Measurements from ENCODE around the gene CCBE1. TPM values are rescaled to one million over a fixed set of nuclear protein-coding genes. Genes with fewer than 3 reads are reported as not detected.

CCBE1 gene
- polyA plus RNA-seq, 1 of the 3 experiments (the other 2 are of a cell fraction) = 5.0 TPM

- H3K79me2 ChIP-seq (ENCODE audit: insufficient read depth) = peaks cover 9% of the 10 kb centered on the region; the same call in 1 of the 2 replicates
- no peak overlapping the region for H3K9ac ChIP-seq
- H3K36me3 ChIP-seq (replicated peaks in 1 of 2; ENCODE audit: control insufficient read depth in 1 of 2, insufficient read depth in 2 of 2, low read length in 1 of 2) = no peaks in the 10 kb centered on the region
- no peak overlapping the region for H3K27ac ChIP-seq (ENCODE audit: low read depth in 2 of 2, low read length in 1 of 2)
- H2AFZ ChIP-seq (ENCODE audit: low read depth) = no peak overlapping the region
- no peaks in the 10 kb centered on the region for H4K20me1 ChIP-seq (ENCODE audit: insufficient read depth)
- no peak for DNase-seq
- H3K4me2 ChIP-seq = no peak overlapping the region
- peaks cover 9% of the 10 kb centered on the region for H3F3A ChIP-seq (replicated peaks; ENCODE audit: insufficient read depth)
- H3K4me3 ChIP-seq (ENCODE audit: low read depth in 2 of 2, low read length in 1 of 2) = no peak overlapping the region
- H3K9me3 ChIP-seq = no peaks in the 10 kb centered on the region
- TF ChIP-seq TAF1 (IDR thresholded peaks at IDR 0.05; ENCODE audit: borderline replicate concordance, low read depth, low read length) (no peak), IRF3 (IDR thresholded peaks at IDR 0.05; ENCODE audit: low read depth, low read length) (no peak), REST (IDR thresholded peaks at IDR 0.05; ENCODE audit: low read depth, low read length) (no peak), USF2 (IDR thresholded peaks at IDR 0.05; ENCODE audit: borderline replicate concordance, low read depth, low read length) (no peak), MAX (IDR thresholded peaks at IDR 0.05; ENCODE audit: low read depth) (no peak)
- no peaks in the 10 kb centered on the region for H3K9me2 ChIP-seq
- ChIA-PET CTCF (interaction anchor here (0.6 to 1.6 kb wide), 2 partner anchors 10 to 133 kb away, joined by 3 to 4 read pairs; no protein-coding TSS in a partner anchor), POLR2A (no interaction called here)
- peaks cover 0 to 11% of the 10 kb centered on the region in 2 experiments; a peak in 1 of 4 replicates for H3K4me1 ChIP-seq (ENCODE audit: control insufficient read depth in 1 of 2, insufficient read depth in 2 of 2, low read depth in 1 of 2, low read length in 1 of 2)
- 69% methylated on average over 3 of the region's 3 CpGs for WGBS (ENCODE audit: low lambda C conversion rate)
- no peaks in the 10 kb centered on the region for H3K27me3 ChIP-seq (ENCODE audit: insufficient read depth)
Observed at GRCh38 chr18:59689756-59690155, 7.5 kb downstream of the CCBE1 start.

- H3K9me2 ChIP-seq = no peaks in the 10 kb centered on the region
- ChIA-PET CTCF (no interaction called here), POLR2A (no interaction called here)
- no peaks in the 10 kb centered on the region for H4K20me1 ChIP-seq (ENCODE audit: insufficient read depth)
- no peak overlapping the region for H3K4me3 ChIP-seq (ENCODE audit: low read depth in 2 of 2, low read length in 1 of 2)
- H3K9me3 ChIP-seq = no peaks in the 10 kb centered on the region
- H3K9ac ChIP-seq = no peak overlapping the region
- no peak overlapping the region for H3K27ac ChIP-seq (ENCODE audit: low read depth in 2 of 2, low read length in 1 of 2)
- H3K4me2 ChIP-seq = no peak overlapping the region
- H3K4me1 ChIP-seq (ENCODE audit: control insufficient read depth in 1 of 2, insufficient read depth in 2 of 2, low read depth in 1 of 2, low read length in 1 of 2) = peaks cover 0 to 11% of the 10 kb centered on the region in 2 experiments; a peak in 1 of 4 replicates
- DNase-seq = no peak
- H2AFZ ChIP-seq (ENCODE audit: low read depth) = no peak overlapping the region
- H3K79me2 ChIP-seq (ENCODE audit: insufficient read depth) = peaks cover 8% of the 10 kb centered on the region; the same call in 1 of the 2 replicates
- H3K36me3 ChIP-seq (replicated peaks in 1 of 2; ENCODE audit: control insufficient read depth in 1 of 2, insufficient read depth in 2 of 2, low read length in 1 of 2) = no peaks in the 10 kb centered on the region
- H3K27me3 ChIP-seq (ENCODE audit: insufficient read depth) = no peaks in the 10 kb centered on the region
- 100% methylated on average over 1 of the region's 1 CpG for WGBS (ENCODE audit: low lambda C conversion rate)
- H3F3A ChIP-seq (replicated peaks; ENCODE audit: insufficient read depth) = peaks cover 5% of the 10 kb centered on the region
- no peak for TF ChIP-seq FOXJ3 (CRISPR knock-in tag; IDR thresholded peaks at IDR 0.05)
- no peak for TF ChIP-seq FOSL2 (IDR thresholded peaks at IDR 0.05; ENCODE audit: borderline replicate concordance, low read depth)
- no peak for TF ChIP-seq RXRA (IDR thresholded peaks at IDR 0.05; ENCODE audit: borderline replicate concordance, low read depth)
- no peak for TF ChIP-seq SIN3A (IDR thresholded peaks at IDR 0.05; ENCODE audit: borderline replicate concordance, low read depth, low read length)
- TF ChIP-seq GATA2 (CRISPR knock-in tag; IDR thresholded peaks at IDR 0.05) = no peak
- no peak for TF ChIP-seq MEF2A (IDR thresholded peaks at IDR 0.05; ENCODE audit: borderline replicate concordance, low read depth)
- TF ChIP-seq CTCF (IDR thresholded peaks at IDR 0.05) = no peak
- no peak for TF ChIP-seq MAX (IDR thresholded peaks at IDR 0.05; ENCODE audit: low read depth)
- TF ChIP-seq TEAD4 (IDR thresholded peaks at IDR 0.05; ENCODE audit: borderline replicate concordance, insufficient read depth) = no peak
- TF ChIP-seq TCF12 (IDR thresholded peaks at IDR 0.05) = no peak
- no peak for TF ChIP-seq RAD21 (IDR thresholded peaks at IDR 0.05; ENCODE audit: low read length)
- no peak for TF ChIP-seq POLR2AphosphoS5 (IDR thresholded peaks at IDR 0.05; ENCODE audit: low read depth, low read length)
Observed at GRCh38 chr18:59686260-59686659, 11.0 kb downstream of the CCBE1 start.
